AG09319 (cell line): ENCODE data around the gene PAGR1.
A peak's percentile ranks its signal among the peaks of the same experiment; 100 is the strongest.

ENCODE experiments used
- DNase-seq: peaks from one replicate; pipeline ENCODE4 v3.0.0-alpha.2; 2010; ENCODE audit warnings: low read depth; ENCODE audit errors: extremely low read depth
- TF ChIP-seq, protein P1 (sequence below): IDR thresholded peaks from 2 replicates; pipeline ENCODE4 v1.5.1; 2011; ENCODE audit warnings: low read depth, mild to moderate bottlenecking, inconsistent platforms, low read length, moderate library complexity

PAGR1 gene

DNA sequence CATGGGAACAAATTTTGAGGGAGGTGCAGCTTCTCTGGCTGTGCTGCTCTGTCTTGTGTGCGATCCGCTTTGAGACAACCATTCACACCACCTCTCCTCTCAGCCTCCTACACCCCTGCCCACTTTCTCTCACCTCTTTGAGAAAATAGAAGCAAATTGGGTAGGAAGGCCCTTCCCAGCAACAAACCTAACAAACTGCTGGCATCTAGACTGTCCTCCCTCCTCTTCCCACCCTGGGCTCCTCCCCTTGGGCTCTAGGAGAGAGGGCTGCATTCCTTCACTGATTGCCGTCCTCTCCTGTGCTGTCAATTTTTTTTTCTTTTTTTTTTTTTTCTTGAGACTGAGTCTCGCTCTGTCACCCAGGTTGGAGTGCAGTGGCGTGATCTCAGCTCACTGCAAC lies 33.6 kb downstream of the PAGR1 start:
- TF ChIP-seq, protein P1, sequence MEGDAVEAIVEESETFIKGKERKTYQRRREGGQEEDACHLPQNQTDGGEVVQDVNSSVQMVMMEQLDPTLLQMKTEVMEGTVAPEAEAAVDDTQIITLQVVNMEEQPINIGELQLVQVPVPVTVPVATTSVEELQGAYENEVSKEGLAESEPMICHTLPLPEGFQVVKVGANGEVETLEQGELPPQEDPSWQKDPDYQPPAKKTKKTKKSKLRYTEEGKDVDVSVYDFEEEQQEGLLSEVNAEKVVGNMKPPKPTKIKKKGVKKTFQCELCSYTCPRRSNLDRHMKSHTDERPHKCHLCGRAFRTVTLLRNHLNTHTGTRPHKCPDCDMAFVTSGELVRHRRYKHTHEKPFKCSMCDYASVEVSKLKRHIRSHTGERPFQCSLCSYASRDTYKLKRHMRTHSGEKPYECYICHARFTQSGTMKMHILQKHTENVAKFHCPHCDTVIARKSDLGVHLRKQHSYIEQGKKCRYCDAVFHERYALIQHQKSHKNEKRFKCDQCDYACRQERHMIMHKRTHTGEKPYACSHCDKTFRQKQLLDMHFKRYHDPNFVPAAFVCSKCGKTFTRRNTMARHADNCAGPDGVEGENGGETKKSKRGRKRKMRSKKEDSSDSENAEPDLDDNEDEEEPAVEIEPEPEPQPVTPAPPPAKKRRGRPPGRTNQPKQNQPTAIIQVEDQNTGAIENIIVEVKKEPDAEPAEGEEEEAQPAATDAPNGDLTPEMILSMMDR = no peak
- no peak for DNase-seq

DNA sequence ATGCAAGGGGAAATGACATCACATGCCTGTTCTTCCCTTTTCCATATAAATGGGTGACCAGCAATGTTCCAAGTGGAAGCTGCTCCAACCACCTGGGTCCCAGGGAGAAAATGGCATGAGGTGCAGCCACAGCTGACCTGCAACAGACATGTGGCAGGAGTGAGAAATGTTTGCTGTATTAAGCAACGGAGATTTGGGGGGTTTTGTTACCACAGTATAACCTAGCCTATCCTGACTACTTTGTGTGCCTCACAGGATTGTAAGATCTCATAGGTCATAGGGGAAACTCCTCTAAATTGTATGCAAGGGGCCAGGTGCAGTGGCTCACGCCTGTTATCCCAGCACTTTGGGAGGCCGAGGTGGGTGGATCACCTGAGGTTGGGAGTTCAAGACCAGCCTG lies 35.0 kb downstream of the PAGR1 start:
- DNase-seq = no peak
- TF ChIP-seq, protein P1 = no peak

DNA sequence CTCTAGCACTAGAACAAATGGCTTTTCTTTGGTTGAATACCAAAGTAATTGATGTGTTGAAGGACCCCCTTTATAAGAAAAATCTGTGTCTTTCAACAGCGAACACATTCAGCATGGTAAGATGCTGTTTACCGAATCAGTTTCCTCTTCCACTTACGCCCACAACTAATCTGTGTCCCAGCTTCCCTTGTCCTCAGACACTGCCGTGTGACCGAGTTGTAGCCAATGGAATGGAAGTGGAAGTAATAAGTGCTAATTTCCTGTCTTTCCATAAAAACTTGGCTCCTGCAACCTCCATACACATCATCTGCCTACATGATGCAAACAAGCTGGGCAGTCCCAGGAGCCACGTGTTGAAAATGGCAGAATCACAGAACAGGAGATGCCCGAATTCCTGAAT lies 36.7 kb downstream of the PAGR1 start:
- DNase-seq = peak; percentile 38
- TF ChIP-seq, protein P1 = no peak

DNA sequence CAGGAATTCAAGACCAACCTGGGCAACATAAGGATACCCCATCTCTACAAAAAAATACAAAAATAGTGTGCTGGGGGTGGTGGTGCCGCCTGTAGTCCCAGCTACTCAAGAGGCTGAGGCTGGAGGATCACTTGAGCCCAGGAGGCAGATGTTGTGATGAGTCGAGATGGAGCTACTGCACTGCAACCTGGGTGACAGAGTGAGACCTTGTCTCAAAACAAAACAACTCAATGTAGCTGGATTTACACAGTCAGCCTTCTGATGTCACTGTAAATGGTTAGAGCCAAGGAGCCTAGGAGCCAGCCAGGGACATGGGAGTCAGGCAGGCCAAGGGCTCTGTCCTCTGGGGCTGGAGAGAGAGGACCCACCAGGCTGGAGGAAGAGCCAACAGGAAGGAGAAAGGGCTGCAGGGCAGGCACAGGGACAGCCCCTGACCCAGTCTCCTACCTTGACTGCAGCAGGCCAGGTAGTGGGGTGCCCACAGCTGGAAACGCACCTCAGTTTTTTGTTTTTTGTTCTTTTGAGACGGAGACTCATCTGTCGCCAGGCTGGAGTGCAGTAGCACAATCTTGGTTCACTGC lies 38.7 kb downstream of the PAGR1 start:
- DNase-seq = no peak
- TF ChIP-seq, protein P1 = no peak

DNA sequence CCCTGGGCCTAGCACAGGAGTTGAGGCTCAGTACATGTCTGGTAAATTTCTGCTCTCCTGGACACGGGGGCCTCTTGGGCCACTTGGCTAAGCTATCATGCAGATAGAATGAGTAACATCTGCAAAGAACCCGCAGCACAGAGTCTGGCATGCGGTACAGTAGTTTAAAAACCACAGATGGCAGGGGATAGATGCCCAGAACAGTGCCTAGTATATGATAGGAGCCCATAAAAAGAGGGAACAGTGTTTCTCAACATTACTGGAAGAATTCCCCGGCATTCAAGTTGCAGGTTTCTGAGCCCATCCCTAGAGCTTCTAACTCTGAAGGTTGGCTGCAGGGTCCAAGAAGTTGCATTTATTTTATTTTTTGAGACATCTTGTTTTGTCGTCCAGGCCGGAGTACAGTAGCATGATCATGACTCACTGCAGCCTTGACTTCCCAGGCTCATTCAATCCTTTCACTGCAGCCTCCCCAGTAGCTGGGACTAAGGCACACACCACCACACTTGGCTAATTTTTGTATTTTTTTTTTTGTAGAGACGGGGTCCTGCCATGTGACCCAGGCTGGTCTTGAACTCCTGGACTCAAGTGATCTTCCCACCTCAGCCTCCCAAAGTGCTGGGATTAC lies 41.3 kb downstream of the PAGR1 start:
- TF ChIP-seq, protein P1 = no peak
- peak; percentile 59 for DNase-seq

DNA sequence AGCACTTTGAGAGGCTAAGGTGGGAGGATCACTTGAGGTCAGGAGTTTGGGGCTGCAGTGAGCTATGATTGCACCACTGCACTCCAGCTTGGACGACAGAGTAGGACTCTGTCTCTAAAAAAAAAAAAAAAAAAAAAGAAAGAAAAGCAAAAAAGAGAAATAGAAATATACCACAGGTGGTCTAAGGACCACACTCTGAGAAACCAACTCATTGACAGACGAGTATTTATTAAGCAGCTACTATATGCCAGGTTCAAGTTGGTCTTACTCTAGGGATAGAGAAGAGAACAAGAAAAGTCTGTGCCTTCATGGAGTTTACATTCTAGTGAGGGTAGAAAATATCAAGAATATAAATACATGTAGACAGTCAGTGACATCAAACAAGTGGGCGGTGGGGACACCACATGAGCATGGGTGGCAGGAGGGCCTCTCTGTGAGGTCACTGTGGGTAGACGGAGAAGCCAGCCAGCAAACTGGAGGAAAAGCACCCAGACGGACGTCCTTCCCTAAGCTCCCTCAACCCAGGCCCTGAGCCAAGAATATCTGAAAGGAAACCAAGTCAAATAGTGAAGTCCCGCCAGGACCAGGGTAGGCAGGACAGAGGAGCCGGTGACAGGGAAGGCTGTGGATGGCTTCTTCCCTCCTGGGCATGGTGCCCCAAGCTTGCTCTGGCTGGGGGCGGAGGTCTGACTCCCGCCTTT lies 42.3 kb downstream of the PAGR1 start:
- TF ChIP-seq, protein P1 = no peak
- no peak for DNase-seq

DNA sequence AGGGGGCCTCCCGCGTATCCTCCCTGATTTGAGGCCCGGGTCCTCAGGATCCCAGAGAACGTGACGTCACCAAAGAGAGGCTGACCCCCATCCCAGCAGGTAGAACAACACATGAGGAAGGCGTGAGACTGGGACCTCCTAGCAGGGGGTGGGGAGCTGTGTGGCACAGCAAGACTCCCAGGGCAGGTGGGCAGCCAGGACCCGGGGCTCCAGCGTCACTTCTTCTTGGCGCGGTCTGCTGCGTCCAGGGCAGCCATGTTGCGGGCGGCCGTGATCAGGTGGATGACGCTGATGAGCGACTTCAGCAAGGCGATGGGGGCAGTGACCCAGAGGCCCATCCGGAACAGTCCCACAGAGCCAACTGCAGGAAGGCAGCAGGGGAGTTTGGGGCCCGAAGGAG lies 43.0 kb downstream of the PAGR1 start:
- TF ChIP-seq, protein P1 = no peak
- DNase-seq = no peak
